Upper lobe of left lung (tissue), 4 donors: ENCODE results near the gene NOC4L.

ENCODE experiments used
- CTCF ChIP-seq, 6 experiments: fragments of 450-650 bp in 4 of 6; fragments of 200-600 bp in 2 of 6; sonication (generic) in 2 of 6; IDR thresholded peaks; one replicate each; pipeline ENCODE4 v1.5.1; 2016 to 2019; ENCODE audit warnings: antibody characterized with exemption in 6 of 6
- EP300 ChIP-seq, 4 donors: sonication (generic); formaldehyde crosslinking; IDR thresholded peaks; one replicate each; pipeline ENCODE4 v1.5.1; 2017; ENCODE audit warnings: antibody characterized with exemption in 4 of 4, control low read depth in 2 of 4
- POLR2A ChIP-seq, 4 donors: fragments of 450-650 bp; IDR thresholded peaks; one replicate each; pipeline ENCODE4 v1.5.1; 2016 to 2017; ENCODE audit warnings: antibody characterized with exemption in 4 of 4, mild to moderate bottlenecking in 2 of 4

DNA sequence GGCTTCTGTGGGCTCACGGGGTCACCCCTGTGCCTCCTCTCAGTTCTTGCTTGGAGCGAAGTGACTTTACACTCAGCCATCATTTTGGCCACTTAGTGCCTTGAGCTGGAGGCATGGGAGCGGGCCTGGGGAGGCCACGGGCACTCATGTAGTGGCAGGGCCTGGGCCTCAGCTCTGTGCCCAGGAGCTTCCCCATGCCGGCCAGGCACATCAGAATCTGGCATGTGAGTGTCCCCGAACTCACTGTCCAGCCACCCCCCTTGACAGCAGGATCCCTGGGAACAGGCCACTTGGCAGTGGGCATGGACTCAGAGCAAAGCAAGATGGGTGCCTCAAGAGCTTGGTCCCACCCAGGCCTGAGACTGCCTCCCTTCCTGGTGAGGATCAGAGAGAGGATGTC is 29.6 kb upstream of the NOC4L start:
- no peak for TF ChIP-seq POLR2A (IDR thresholded peaks at IDR 0.05)
- TF ChIP-seq CTCF (IDR thresholded peaks at IDR 0.05): no peak
- no peak for TF ChIP-seq EP300 (IDR thresholded peaks at IDR 0.05)
